GM18909 (cell line): ENCODE results near the gene RTEL1.
"Not testable (repeated sequence)": the region's sequence is repeated elsewhere in the genome, so short reads cannot be mapped to it uniquely, and the experiment has no call there.

Source experiments
- ATAC-seq: cut with Tn5 transposase; IDR thresholded peaks from one replicate; pipeline ENCODE4 v1.9.1; 2021; ENCODE audit warnings: mild to moderate bottlenecking; ENCODE audit not compliant: unreplicated experiment, poor library complexity

RTEL1 gene

GRCh38 chr20:63648895-63649589 is 9.1 kb upstream of the RTEL1 start:
- no peak for ATAC-seq

GRCh38 chr20:63650486-63650885 is 7.6 kb upstream of the RTEL1 start:
- not testable (repeated sequence) for ATAC-seq

GRCh38 chr20:63651942-63652191 is 6.2 kb upstream of the RTEL1 start:
- ATAC-seq: no peak

- no peak for ATAC-seq
Measured at GRCh38 chr20:63652192-63652980, 5.7 kb upstream of the RTEL1 start.

- ATAC-seq: no peak
Measured at GRCh38 chr20:63653041-63653973, 4.8 kb upstream of the RTEL1 start, which contains the start of gene STMN3. Gene STMN3, minus strand, starts transcription at chr20:63653424. Its CDS starts 79 bp downstream, at chr20:63653345.

- no peak for ATAC-seq
Measured at GRCh38 chr20:63653974-63654668, 4.0 kb upstream of the RTEL1 start.

GRCh38 chr20:63655249-63655648 is 2.9 kb upstream of the RTEL1 start:
- ATAC-seq: no peak

GRCh38 chr20:63656451-63656850 is 1.7 kb upstream of the RTEL1 start:
- no peak for ATAC-seq

- no peak for ATAC-seq
Measured at GRCh38 chr20:63657260-63657936, 714 bp upstream of the RTEL1 start.

GRCh38 chr20:63658749-63659187 is 656 bp downstream of the RTEL1 start:
- ATAC-seq: peak; percentile 31

GRCh38 chr20:63659370-63659769 is 1.3 kb downstream of the RTEL1 start:
- no peak for ATAC-seq

GRCh38 chr20:63660174-63660573 is 2.1 kb downstream of the RTEL1 start:
- not testable (repeated sequence) for ATAC-seq

- no peak for ATAC-seq
Measured at GRCh38 chr20:63660622-63661021, 2.5 kb downstream of the RTEL1 start.

- ATAC-seq: no peak
Measured at GRCh38 chr20:63661108-63661507, 3.0 kb downstream of the RTEL1 start.

- no peak for ATAC-seq
Measured at GRCh38 chr20:63661959-63662812, 4.1 kb downstream of the RTEL1 start.

GRCh38 chr20:63662813-63663189 is 4.7 kb downstream of the RTEL1 start:
- ATAC-seq: no peak

- ATAC-seq: no peak
Measured at GRCh38 chr20:63663332-63664066, 5.4 kb downstream of the RTEL1 start.
